ENCODE data around the gene PTP4A1.

DNA sequence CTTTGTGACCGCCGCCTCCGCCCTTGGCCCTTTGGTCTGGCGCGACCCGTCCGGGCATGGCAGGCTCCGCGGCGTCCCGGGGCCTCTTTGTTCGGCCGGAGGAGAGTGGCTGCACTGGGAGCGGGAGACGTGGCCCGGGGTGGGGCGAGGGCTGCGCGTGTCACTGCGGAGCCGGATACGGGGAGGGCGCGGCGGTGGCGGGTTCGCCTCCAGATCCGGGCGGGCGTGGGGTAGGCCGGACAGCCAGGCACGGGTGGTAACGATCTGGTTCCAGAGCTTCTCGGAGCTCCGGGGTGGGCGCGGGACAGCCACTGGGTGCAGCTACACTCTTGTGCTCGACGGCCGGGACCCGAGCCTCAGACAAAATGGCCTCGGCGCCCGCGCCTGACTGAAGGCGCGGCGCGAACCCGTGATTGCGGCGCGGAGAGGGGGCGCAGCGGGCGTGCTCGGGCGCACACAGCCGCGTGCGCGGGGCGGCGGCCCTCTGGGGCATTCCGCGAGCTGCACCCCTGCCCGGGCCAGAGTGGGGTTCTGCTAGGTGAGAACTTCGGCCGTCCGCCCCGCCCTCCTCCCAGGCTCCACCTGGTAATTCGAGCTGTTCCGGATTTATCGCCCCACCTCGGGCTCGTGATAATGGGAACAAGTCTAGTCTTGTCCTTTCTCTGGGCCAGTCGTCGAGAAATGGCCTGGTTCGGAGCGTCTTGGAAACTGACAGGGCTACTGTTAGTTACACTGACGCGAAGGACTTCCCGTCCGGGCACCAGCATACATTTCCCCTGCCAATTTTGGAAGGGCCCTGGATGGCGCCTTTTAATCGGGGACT is 1.0 kb downstream of the PTP4A1 start:
- TF ChIP-seq, protein P1, sequence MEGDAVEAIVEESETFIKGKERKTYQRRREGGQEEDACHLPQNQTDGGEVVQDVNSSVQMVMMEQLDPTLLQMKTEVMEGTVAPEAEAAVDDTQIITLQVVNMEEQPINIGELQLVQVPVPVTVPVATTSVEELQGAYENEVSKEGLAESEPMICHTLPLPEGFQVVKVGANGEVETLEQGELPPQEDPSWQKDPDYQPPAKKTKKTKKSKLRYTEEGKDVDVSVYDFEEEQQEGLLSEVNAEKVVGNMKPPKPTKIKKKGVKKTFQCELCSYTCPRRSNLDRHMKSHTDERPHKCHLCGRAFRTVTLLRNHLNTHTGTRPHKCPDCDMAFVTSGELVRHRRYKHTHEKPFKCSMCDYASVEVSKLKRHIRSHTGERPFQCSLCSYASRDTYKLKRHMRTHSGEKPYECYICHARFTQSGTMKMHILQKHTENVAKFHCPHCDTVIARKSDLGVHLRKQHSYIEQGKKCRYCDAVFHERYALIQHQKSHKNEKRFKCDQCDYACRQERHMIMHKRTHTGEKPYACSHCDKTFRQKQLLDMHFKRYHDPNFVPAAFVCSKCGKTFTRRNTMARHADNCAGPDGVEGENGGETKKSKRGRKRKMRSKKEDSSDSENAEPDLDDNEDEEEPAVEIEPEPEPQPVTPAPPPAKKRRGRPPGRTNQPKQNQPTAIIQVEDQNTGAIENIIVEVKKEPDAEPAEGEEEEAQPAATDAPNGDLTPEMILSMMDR (IDR thresholded peaks at IDR 0.05), result no peak
- TF ChIP-seq POLR2AphosphoS5 (IDR thresholded peaks at IDR 0.05; ENCODE audit: low read depth, low read length), result 0 out of 2 replicates have a peak, but pooled peaks have one; percentile 44
- TF ChIP-seq, protein P2, sequence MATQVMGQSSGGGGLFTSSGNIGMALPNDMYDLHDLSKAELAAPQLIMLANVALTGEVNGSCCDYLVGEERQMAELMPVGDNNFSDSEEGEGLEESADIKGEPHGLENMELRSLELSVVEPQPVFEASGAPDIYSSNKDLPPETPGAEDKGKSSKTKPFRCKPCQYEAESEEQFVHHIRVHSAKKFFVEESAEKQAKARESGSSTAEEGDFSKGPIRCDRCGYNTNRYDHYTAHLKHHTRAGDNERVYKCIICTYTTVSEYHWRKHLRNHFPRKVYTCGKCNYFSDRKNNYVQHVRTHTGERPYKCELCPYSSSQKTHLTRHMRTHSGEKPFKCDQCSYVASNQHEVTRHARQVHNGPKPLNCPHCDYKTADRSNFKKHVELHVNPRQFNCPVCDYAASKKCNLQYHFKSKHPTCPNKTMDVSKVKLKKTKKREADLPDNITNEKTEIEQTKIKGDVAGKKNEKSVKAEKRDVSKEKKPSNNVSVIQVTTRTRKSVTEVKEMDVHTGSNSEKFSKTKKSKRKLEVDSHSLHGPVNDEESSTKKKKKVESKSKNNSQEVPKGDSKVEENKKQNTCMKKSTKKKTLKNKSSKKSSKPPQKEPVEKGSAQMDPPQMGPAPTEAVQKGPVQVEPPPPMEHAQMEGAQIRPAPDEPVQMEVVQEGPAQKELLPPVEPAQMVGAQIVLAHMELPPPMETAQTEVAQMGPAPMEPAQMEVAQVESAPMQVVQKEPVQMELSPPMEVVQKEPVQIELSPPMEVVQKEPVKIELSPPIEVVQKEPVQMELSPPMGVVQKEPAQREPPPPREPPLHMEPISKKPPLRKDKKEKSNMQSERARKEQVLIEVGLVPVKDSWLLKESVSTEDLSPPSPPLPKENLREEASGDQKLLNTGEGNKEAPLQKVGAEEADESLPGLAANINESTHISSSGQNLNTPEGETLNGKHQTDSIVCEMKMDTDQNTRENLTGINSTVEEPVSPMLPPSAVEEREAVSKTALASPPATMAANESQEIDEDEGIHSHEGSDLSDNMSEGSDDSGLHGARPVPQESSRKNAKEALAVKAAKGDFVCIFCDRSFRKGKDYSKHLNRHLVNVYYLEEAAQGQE (IDR thresholded peaks at IDR 0.05; ENCODE audit: insufficient read depth in 1 of 2, low read depth in 2 of 2, low read length in 1 of 2), result no peak

All from Panc1 (cell line).